Measurements from ENCODE around the gene RNU5D-1. TPM values are rescaled to one million over a fixed set of nuclear protein-coding genes. Genes with fewer than 3 reads are reported as not detected.

RNU5D-1 gene
- total and polyA plus RNA-seq, 2 donors from 2014 or later, result not detected

- no peak for TF ChIP-seq CTCF (IDR thresholded peaks at IDR 0.05; ENCODE audit: borderline replicate concordance, extremely low read depth, insufficient read depth)
- Histone ChIP-seq H3K4me1 (ENCODE audit: control insufficient read depth in 2 of 3, insufficient read depth in 2 of 3, low read depth in 1 of 3, low read length in 3 of 3) (no peaks in the 10 kb centered on the region), H3K9me3 (ENCODE audit: control insufficient read depth in 2 of 3, insufficient read depth in 1 of 3, low read length in 3 of 3) (no peaks in the 10 kb centered on the region), H3K4me3 (ENCODE audit: low read length in 3 of 3) (no peak overlapping the region), H3K27ac (ENCODE audit: low read depth in 2 of 2, low read length in 2 of 2) (no peak overlapping the region), H3K36me3 (ENCODE audit: control insufficient read depth in 2 of 3, insufficient read depth in 3 of 3, low read length in 3 of 3) (no peaks in the 10 kb centered on the region), H3K27me3 (ENCODE audit: control insufficient read depth, insufficient read depth, low read length) (no peaks in the 10 kb centered on the region), H3K9ac (ENCODE audit: low read length in 3 of 3) (no peak overlapping the region)
- intact Hi-C loops (cut with DNase I), result no loop called here
- FAIRE-seq (no peak), DNase-seq (peak in 1 of 5 donors; percentile 18)
Observed at GRCh38 chr1:44696789-44697345, 34.1 kb downstream of the RNU5D-1 start.

- H3K4me3 ChIP-seq (ENCODE audit: low read length in 3 of 3), result no peak overlapping the region
- H3K9me3 ChIP-seq (ENCODE audit: control insufficient read depth in 2 of 3, insufficient read depth in 1 of 3, low read length in 3 of 3), result no peaks in the 10 kb centered on the region
- no peak for DNase-seq
- H3K27me3 ChIP-seq (ENCODE audit: control insufficient read depth, insufficient read depth, low read length), result no peaks in the 10 kb centered on the region
- no peaks in the 10 kb centered on the region for H3K36me3 ChIP-seq (ENCODE audit: control insufficient read depth in 2 of 3, insufficient read depth in 3 of 3, low read length in 3 of 3)
- no peak overlapping the region for H3K9ac ChIP-seq (ENCODE audit: low read length in 3 of 3)
- no peak for TF ChIP-seq CTCF (IDR thresholded peaks at IDR 0.05; ENCODE audit: borderline replicate concordance, extremely low read depth, insufficient read depth)
- no peak overlapping the region for H3K27ac ChIP-seq (ENCODE audit: low read depth in 2 of 2, low read length in 2 of 2)
- intact Hi-C loops (cut with DNase I), result no loop called here
- no peak for FAIRE-seq
- H3K4me1 ChIP-seq (ENCODE audit: control insufficient read depth in 2 of 3, insufficient read depth in 2 of 3, low read depth in 1 of 3, low read length in 3 of 3), result no peaks in the 10 kb centered on the region
Observed at GRCh38 chr1:44696101-44696500, 34.9 kb downstream of the RNU5D-1 start.

GRCh38 chr1:44695671-44696070 is 35.3 kb downstream of the RNU5D-1 start:
- no peaks in the 10 kb centered on the region for H3K9me3 ChIP-seq (ENCODE audit: control insufficient read depth in 2 of 3, insufficient read depth in 1 of 3, low read length in 3 of 3)
- TF ChIP-seq CTCF (IDR thresholded peaks at IDR 0.05; ENCODE audit: borderline replicate concordance, extremely low read depth, insufficient read depth), result no peak
- no peaks in the 10 kb centered on the region for H3K27me3 ChIP-seq (ENCODE audit: control insufficient read depth, insufficient read depth, low read length)
- H3K4me1 ChIP-seq (ENCODE audit: control insufficient read depth in 2 of 3, insufficient read depth in 2 of 3, low read depth in 1 of 3, low read length in 3 of 3), result no peaks in the 10 kb centered on the region
- no peak overlapping the region for H3K4me3 ChIP-seq (ENCODE audit: low read length in 3 of 3)
- no peak overlapping the region for H3K9ac ChIP-seq (ENCODE audit: low read length in 3 of 3)
- H3K36me3 ChIP-seq (ENCODE audit: control insufficient read depth in 2 of 3, insufficient read depth in 3 of 3, low read length in 3 of 3), result no peaks in the 10 kb centered on the region
- intact Hi-C loops (cut with DNase I), result no loop called here
- no peak overlapping the region for H3K27ac ChIP-seq (ENCODE audit: low read depth in 2 of 2, low read length in 2 of 2)
- DNase-seq, result no peak
- no peak for FAIRE-seq

Measured in kidney (tissue), 14 donors.